Occipital lobe (tissue), 2 donors: ENCODE results near the gene CDH13. TPM values are rescaled to one million over a fixed set of nuclear protein-coding genes. Genes with fewer than 3 reads are reported as not detected.

Experiments used
- DNase-seq: peaks from one replicate; lab custom pipeline; 2025; lab: John Stamatoyannopoulos, UW
- total RNA-seq: library from RNA; depleted of rRNA; stranded (reverse); fragments of >200 nt; gene quantifications from one replicate; pipeline ENCODE4 v1.2.3, GENCODE V29; 2014

Gene CDH13
- total RNA-seq, 1 donor from 2014 or later = 27.3 TPM

- DNase-seq = no peak
Observed at GRCh38 chr16:83402160-83402814, 775.5 kb downstream of the CDH13 start.

- no peak for DNase-seq
Observed at GRCh38 chr16:83402967-83403366, 776.2 kb downstream of the CDH13 start.

GRCh38 chr16:83403761-83404160, 777.0 kb downstream of the CDH13 start:
- DNase-seq = no peak

- DNase-seq = no peak
Observed at GRCh38 chr16:83404261-83404660, 777.5 kb downstream of the CDH13 start.

- DNase-seq = no peak
Observed at GRCh38 chr16:83407928-83408327, 781.2 kb downstream of the CDH13 start.

GRCh38 chr16:83409347-83409746, 782.6 kb downstream of the CDH13 start:
- no peak for DNase-seq

GRCh38 chr16:83418565-83418964, 791.8 kb downstream of the CDH13 start:
- no peak for DNase-seq

GRCh38 chr16:83420206-83420760, 793.5 kb downstream of the CDH13 start:
- DNase-seq = no peak

- DNase-seq = no peak
Observed at GRCh38 chr16:83433201-83433600, 806.4 kb downstream of the CDH13 start.

GRCh38 chr16:83437036-83437435, 810.3 kb downstream of the CDH13 start:
- DNase-seq = no peak

- no peak for DNase-seq
Observed at GRCh38 chr16:83438326-83438725, 811.6 kb downstream of the CDH13 start.

GRCh38 chr16:83439412-83439811, 812.6 kb downstream of the CDH13 start:
- DNase-seq = no peak

- DNase-seq = no peak
Observed at GRCh38 chr16:83441517-83441916, 814.7 kb downstream of the CDH13 start.

- no peak for DNase-seq
Observed at GRCh38 chr16:83443972-83444371, 817.2 kb downstream of the CDH13 start.

- no peak for DNase-seq
Observed at GRCh38 chr16:83447560-83447959, 820.8 kb downstream of the CDH13 start.

- no peak for DNase-seq
Observed at GRCh38 chr16:83449861-83450260, 823.1 kb downstream of the CDH13 start.

GRCh38 chr16:83453977-83454376, 827.2 kb downstream of the CDH13 start:
- no peak for DNase-seq

GRCh38 chr16:83455716-83456115, 828.9 kb downstream of the CDH13 start:
- DNase-seq = no peak

- no peak for DNase-seq
Observed at GRCh38 chr16:83456934-83457333, 830.2 kb downstream of the CDH13 start.

- no peak for DNase-seq
Observed at GRCh38 chr16:83458612-83459011, 831.8 kb downstream of the CDH13 start.

GRCh38 chr16:83464991-83465390, 838.2 kb downstream of the CDH13 start:
- no peak for DNase-seq

GRCh38 chr16:83470416-83470815, 843.6 kb downstream of the CDH13 start:
- DNase-seq = no peak

- no peak for DNase-seq
Observed at GRCh38 chr16:83472776-83473501, 846.2 kb downstream of the CDH13 start.
